Measurements from ENCODE around the gene SMC1A. TPM values are rescaled to one million over a fixed set of nuclear protein-coding genes. Genes with fewer than 3 reads are reported as not detected.

Gene SMC1A
- total RNA-seq, 1 donor from 2014 or later: 42.8 TPM

- no peaks in the 10 kb centered on the region for H3K27me3 Mint-ChIP-seq (ENCODE audit: low read depth)
- H3K9me3 Mint-ChIP-seq (ENCODE audit: low read depth): peaks cover 2% of the 10 kb centered on the region
- no peaks in the 10 kb centered on the region for H3K4me1 Mint-ChIP-seq (ENCODE audit: low read depth)
- no peak for DNase-seq (ENCODE audit: low spot score)
- no peak overlapping the region for H3K27ac Mint-ChIP-seq (ENCODE audit: unreplicated experiment)
- TF ChIP-seq CTCF (IDR thresholded peaks at IDR 0.05): no peak
- H3K36me3 Mint-ChIP-seq (ENCODE audit: low read depth): peaks cover 3% of the 10 kb centered on the region
- no peak overlapping the region for H3K4me3 Mint-ChIP-seq (ENCODE audit: unreplicated experiment)
These were observed 24.2 kb downstream of the SMC1A start for GRCh38 chrX:53398216-53398615.

GRCh38 chrX:53395605-53396298, 26.7 kb downstream of the SMC1A start:
- H3K4me1 Mint-ChIP-seq (ENCODE audit: low read depth): no peaks in the 10 kb centered on the region
- H3K36me3 Mint-ChIP-seq (ENCODE audit: low read depth): peaks cover 5% of the 10 kb centered on the region
- TF ChIP-seq CTCF (IDR thresholded peaks at IDR 0.05): no peak
- no peak for DNase-seq (ENCODE audit: low spot score)
- peaks cover 2% of the 10 kb centered on the region for H3K9me3 Mint-ChIP-seq (ENCODE audit: low read depth)
- no peak overlapping the region for H3K27ac Mint-ChIP-seq (ENCODE audit: unreplicated experiment)
- no peaks in the 10 kb centered on the region for H3K27me3 Mint-ChIP-seq (ENCODE audit: low read depth)
- H3K4me3 Mint-ChIP-seq (ENCODE audit: unreplicated experiment): no peak overlapping the region

GRCh38 chrX:53383376-53384076, 38.9 kb downstream of the SMC1A start:
- H3K4me3 Mint-ChIP-seq (ENCODE audit: unreplicated experiment): no peak overlapping the region
- no peaks in the 10 kb centered on the region for H3K4me1 Mint-ChIP-seq (ENCODE audit: low read depth)
- H3K36me3 Mint-ChIP-seq (ENCODE audit: low read depth): peaks cover 28% of the 10 kb centered on the region
- peaks cover 8% of the 10 kb centered on the region for H3K9me3 Mint-ChIP-seq (ENCODE audit: low read depth)
- no peak overlapping the region for H3K27ac Mint-ChIP-seq (ENCODE audit: unreplicated experiment)
- no peak for TF ChIP-seq CTCF (IDR thresholded peaks at IDR 0.05)
- no peak for DNase-seq (ENCODE audit: low spot score)
- H3K27me3 Mint-ChIP-seq (ENCODE audit: low read depth): no peaks in the 10 kb centered on the region

GRCh38 chrX:53379747-53380146, 42.7 kb downstream of the SMC1A start:
- H3K36me3 Mint-ChIP-seq (ENCODE audit: low read depth): peaks cover 26% of the 10 kb centered on the region
- peaks cover 8% of the 10 kb centered on the region for H3K9me3 Mint-ChIP-seq (ENCODE audit: low read depth)
- no peaks in the 10 kb centered on the region for H3K27me3 Mint-ChIP-seq (ENCODE audit: low read depth)
- DNase-seq (ENCODE audit: low spot score): no peak
- H3K27ac Mint-ChIP-seq (ENCODE audit: unreplicated experiment): no peak overlapping the region
- H3K4me1 Mint-ChIP-seq (ENCODE audit: low read depth): no peaks in the 10 kb centered on the region
- no peak for TF ChIP-seq CTCF (IDR thresholded peaks at IDR 0.05)
- H3K4me3 Mint-ChIP-seq (ENCODE audit: unreplicated experiment): no peak overlapping the region

GRCh38 chrX:53379008-53379710, 43.3 kb downstream of the SMC1A start:
- H3K27ac Mint-ChIP-seq (ENCODE audit: unreplicated experiment): no peak overlapping the region
- DNase-seq (ENCODE audit: low spot score): no peak
- peaks cover 8% of the 10 kb centered on the region for H3K9me3 Mint-ChIP-seq (ENCODE audit: low read depth)
- H3K4me1 Mint-ChIP-seq (ENCODE audit: low read depth): no peaks in the 10 kb centered on the region
- H3K27me3 Mint-ChIP-seq (ENCODE audit: low read depth): no peaks in the 10 kb centered on the region
- no peak overlapping the region for H3K4me3 Mint-ChIP-seq (ENCODE audit: unreplicated experiment)
- no peak for TF ChIP-seq CTCF (IDR thresholded peaks at IDR 0.05)
- peaks cover 24% of the 10 kb centered on the region for H3K36me3 Mint-ChIP-seq (ENCODE audit: low read depth)
